ENCODE data around the gene KCNS1. TPM values are rescaled to one million over a fixed set of nuclear protein-coding genes. Genes with fewer than 3 reads are reported as not detected.

KCNS1 gene
- total RNA-seq, 2 donors from 2014 or later: 0.23 to 0.58 TPM

DNA sequence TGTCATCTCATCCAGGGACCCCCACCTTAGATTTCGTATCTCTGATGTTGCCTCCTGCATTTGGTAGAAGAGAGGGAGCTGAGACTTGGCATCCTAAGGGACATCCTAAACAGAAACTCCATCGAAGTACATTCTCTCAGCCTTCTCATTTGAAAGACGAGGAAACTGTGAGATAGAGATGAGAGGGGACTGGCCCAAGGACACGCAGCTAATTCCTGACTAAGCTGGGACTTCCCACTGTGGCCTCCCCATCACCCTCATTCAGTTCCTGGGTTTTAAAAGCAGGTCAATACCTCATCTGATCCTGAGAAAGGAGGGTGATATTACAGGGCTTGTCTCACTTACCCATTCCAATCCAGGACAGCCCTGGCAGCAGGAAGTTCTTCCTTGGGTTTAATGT lies 14.9 kb upstream of the KCNS1 start:
- H3K27me3 Mint-ChIP-seq (ENCODE audit: low read depth): peaks cover 28% of the 10 kb centered on the region
- peaks cover 17% of the 10 kb centered on the region for H3K4me1 Mint-ChIP-seq (ENCODE audit: low read depth)
- ATAC-seq (replicated peaks in 1 of 2) (peak in 1 of 2 donors; percentile 64), DNase-seq (no peak)
- H3K27ac Mint-ChIP-seq: no peak overlapping the region
- H3K4me3 Mint-ChIP-seq: peak overlapping the region in 1 of 2 donors; percentile 18
- H3K9me3 Mint-ChIP-seq: no peaks in the 10 kb centered on the region
- H3K36me3 Mint-ChIP-seq (ENCODE audit: insufficient read depth in 2 of 2): no peaks in the 10 kb centered on the region

DNA sequence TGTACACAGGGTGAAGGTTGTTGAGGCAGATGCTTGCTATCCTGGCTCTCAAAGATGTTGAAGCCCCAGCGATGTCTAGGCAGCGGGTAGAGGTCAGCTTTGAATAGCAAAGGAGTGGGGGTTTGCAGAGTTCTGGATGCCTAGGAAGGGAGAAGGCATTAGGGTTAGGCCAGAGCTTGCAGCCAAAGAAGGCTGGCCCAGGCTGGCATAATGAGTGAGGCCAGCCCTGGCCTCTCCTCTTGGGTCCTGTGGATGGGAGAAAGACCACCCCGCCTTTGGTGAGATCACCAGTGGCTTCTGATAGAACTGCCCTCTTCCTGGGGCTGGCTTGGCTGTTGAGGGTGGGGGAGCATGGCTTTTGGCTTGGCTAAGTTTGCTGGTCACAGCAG lies 14.5 kb upstream of the KCNS1 start:
- no peak for DNase-seq
- Mint-ChIP-seq H3K4me1 (ENCODE audit: low read depth) (peaks cover 17% of the 10 kb centered on the region), H3K4me3 (peak overlapping the region in 1 of 2 donors; percentile 23), H3K36me3 (ENCODE audit: insufficient read depth in 2 of 2) (no peaks in the 10 kb centered on the region), H3K27ac (no peak overlapping the region), H3K27me3 (ENCODE audit: low read depth) (peaks cover 26% of the 10 kb centered on the region), H3K9me3 (no peaks in the 10 kb centered on the region)
- ATAC-seq (replicated peaks in 1 of 2): peak; percentile 6 to 12

DNA sequence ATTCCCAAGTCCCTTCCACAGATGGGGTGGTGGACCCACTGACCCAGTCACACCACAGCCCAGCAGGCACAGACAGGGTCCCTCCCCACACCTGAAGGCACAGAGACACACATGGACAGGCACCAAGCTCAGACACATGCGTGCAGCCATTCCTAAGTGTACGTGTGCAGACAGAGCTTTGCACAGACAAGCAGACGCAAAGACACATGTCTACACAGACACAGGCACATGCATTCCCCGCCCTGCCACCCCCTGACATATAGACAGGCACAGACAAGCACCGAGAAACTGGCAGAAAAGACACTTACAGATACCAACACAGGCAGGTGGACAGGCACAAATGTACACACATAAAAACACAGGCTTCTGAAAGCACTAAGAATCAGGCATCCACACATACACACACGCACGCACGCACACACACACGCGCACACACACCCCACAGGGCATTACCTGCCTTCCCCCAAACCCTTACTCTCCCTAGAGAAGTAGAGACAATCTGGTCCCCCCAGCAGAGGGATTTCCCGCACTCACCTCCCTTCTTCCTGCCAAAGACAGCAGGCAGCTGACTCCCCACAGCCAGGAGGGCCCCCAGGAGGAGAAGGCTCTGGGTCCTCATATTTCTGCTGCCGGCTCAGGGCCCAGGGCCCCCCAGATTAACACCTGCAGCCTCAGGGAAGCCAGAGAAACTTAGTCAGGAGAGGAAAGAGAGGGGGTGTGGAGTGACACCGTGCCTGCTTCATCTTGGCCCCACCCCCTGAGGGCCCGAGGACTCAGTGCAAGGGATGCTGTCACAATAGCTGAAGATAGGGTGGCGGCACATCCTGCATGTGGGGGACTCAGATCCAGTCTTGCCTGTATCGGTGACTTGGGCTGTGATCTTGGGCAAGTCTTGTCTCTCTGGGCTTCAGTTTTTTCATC lies 13.8 kb upstream of the KCNS1 start, which contains the start of gene WFDC5:
TSS of gene WFDC5 (minus strand) at position 710 of the 921 bp plus-strand sequence. CDS start at position 619, 91 bp downstream.
- ATAC-seq (replicated peaks in 1 of 2) (peak; percentile 69 to 82), DNase-seq (peak in 1 of 2 donors; percentile 34)
- Mint-ChIP-seq H3K27ac (no peak within 1 kb of the TSS), H3K9me3 (no peaks in the 10 kb centered on the region), H3K27me3 (ENCODE audit: low read depth) (peaks cover 21% of the 10 kb centered on the region), H3K36me3 (ENCODE audit: insufficient read depth in 2 of 2) (no peaks in the 10 kb centered on the region), H3K4me1 (ENCODE audit: low read depth) (peaks cover 17% of the 10 kb centered on the region), H3K4me3 (peak within 1 kb of the TSS; percentile 18 to 23)

DNA sequence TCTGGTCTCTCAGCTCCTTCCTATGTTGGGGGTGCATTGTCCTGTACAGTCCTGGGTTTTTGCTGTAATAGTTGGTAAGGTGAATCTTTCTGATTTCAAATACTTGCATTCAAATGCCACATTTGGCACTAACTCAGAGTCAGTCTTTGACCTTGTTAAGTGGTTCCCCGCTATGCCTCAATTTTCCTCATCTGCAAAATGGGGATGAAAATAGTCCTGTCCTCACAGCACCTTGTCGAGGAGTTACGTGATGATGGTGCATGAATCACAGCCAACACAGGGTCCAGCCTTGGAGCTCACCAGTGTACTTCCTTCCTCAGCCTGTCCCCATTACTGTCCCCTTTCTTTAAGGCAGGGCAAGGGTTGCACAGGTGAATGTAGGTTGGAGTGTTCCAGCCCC lies 12.9 kb upstream of the KCNS1 start:
- peaks cover 21% of the 10 kb centered on the region for H3K27me3 Mint-ChIP-seq (ENCODE audit: low read depth)
- H3K36me3 Mint-ChIP-seq (ENCODE audit: insufficient read depth in 2 of 2): no peaks in the 10 kb centered on the region
- H3K4me3 Mint-ChIP-seq: no peak overlapping the region
- no peak for ATAC-seq (replicated peaks in 1 of 2)
- no peak for DNase-seq
- peaks cover 17% of the 10 kb centered on the region for H3K4me1 Mint-ChIP-seq (ENCODE audit: low read depth)
- no peaks in the 10 kb centered on the region for H3K9me3 Mint-ChIP-seq
- no peak overlapping the region for H3K27ac Mint-ChIP-seq

DNA sequence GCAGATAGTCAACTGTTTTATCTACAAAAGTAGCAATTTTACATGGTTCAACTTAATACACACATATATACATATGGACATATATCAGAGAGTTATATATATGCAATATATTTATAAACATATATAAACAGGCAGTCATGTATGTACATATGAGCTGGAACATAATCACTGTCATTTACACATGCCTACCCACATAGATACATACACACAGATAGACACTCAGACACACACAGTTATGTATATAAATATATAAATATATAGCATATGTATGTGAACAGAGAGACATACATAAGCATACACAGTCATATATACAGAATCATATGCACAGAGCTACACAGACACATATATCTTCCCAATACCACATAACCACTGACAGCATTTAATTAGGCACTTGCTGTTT lies 11.8 kb upstream of the KCNS1 start:
- no peaks in the 10 kb centered on the region for H3K9me3 Mint-ChIP-seq

DNA sequence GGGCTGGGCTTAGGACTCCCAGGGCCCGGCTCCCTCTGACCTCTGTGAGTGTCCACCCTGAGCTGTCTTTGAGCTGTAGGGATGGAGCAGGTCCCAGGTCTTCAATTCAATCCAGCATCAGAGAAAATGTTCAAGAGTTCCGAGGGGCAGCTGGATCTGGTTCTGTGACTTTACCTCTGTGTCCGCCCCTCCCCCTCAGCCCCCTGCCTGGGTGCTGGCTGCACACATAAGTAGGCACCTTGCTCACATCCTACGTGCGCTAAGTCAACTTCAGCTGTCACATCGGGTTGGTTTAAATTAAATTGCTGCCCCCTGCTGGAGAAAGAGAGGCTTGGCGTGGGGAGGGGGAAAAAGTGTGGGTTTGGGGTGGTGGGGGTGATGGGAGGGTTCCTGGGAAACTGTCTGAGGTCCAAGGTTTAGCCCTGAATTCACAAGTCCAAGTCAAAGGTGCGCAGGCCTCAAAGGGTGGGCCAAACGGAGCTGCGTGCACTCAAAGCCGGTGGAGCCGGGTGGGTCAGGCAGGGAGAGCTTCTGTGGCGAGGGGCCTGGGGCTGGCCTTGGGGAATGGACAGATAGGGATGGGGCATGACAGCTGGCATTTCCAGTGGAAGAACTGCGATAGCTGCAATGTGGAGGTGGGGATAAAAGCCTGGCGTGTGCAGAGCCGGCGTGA lies 11.0 kb upstream of the KCNS1 start:
- Mint-ChIP-seq H3K27me3 (ENCODE audit: low read depth) (peaks cover 16% of the 10 kb centered on the region), H3K9me3 (no peaks in the 10 kb centered on the region), H3K36me3 (ENCODE audit: insufficient read depth in 2 of 2) (no peaks in the 10 kb centered on the region), H3K4me1 (ENCODE audit: low read depth) (peaks cover 17% of the 10 kb centered on the region), H3K4me3 (no peak overlapping the region), H3K27ac (no peak overlapping the region)
- DNase-seq (peak in 1 of 2 donors; percentile 34), ATAC-seq (replicated peaks in 1 of 2) (peak; percentile 24 to 40)

More for the DNA sequence above, 11.8 kb upstream of the KCNS1 start:
- no peaks in the 10 kb centered on the region for H3K36me3 Mint-ChIP-seq (ENCODE audit: insufficient read depth in 2 of 2)
- ATAC-seq (replicated peaks in 1 of 2) (no peak), DNase-seq (no peak)
- peaks cover 18% of the 10 kb centered on the region for H3K27me3 Mint-ChIP-seq (ENCODE audit: low read depth)
- no peak overlapping the region for H3K27ac Mint-ChIP-seq
- peaks cover 17% of the 10 kb centered on the region for H3K4me1 Mint-ChIP-seq (ENCODE audit: low read depth)
- H3K4me3 Mint-ChIP-seq: no peak overlapping the region

DNA sequence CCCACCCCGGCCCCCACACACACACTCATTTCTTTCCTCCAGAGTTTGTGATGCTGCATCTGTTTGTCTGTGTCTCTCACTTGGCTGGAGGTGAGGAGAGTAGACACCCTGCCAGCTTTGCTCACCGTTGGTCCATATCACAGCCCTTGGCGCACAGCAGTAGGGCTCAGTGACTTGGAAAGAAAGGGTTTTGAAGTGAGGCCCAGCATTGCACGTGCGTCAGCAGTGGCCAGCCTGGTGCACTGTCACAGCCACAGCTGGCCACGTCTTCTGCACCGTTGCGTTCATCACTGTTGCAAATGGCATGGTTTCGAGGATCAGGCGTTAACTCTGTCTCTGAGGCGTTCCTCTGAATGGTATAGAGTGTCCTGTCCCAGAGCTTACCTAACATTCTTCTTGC lies 10.4 kb upstream of the KCNS1 start:
- ATAC-seq (replicated peaks in 1 of 2): no peak
- DNase-seq: no peak
- no peak overlapping the region for H3K27ac Mint-ChIP-seq
- H3K4me1 Mint-ChIP-seq (ENCODE audit: low read depth): peaks cover 17% of the 10 kb centered on the region
- no peaks in the 10 kb centered on the region for H3K9me3 Mint-ChIP-seq
- H3K36me3 Mint-ChIP-seq (ENCODE audit: insufficient read depth in 2 of 2): no peaks in the 10 kb centered on the region
- no peak overlapping the region for H3K4me3 Mint-ChIP-seq
- H3K27me3 Mint-ChIP-seq (ENCODE audit: low read depth): peaks cover 22% of the 10 kb centered on the region

DNA sequence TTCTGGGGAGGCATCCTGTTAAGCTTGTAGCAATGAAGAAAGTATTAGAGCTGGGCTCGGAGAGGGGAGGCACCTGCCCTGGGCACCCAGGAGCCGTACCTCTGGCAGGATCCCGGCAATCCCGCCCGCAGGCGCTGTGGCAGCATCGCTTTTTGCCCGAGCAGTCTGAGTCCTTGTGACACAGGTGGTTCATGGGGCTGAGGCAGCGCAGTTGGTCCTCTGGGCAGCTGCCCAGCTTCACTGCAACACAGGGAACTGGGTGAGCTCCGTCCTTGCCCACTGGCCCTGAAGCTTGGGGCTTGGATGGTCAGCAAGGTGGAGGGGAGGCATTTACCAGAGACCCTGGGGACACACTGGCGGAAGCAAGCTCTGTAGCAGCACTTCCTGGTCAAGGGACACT lies 9.4 kb upstream of the KCNS1 start:
- Mint-ChIP-seq H3K4me3 (no peak overlapping the region), H3K4me1 (ENCODE audit: low read depth) (peaks cover 10% of the 10 kb centered on the region), H3K9me3 (no peaks in the 10 kb centered on the region), H3K27me3 (ENCODE audit: low read depth) (peaks cover 22% of the 10 kb centered on the region), H3K27ac (no peak overlapping the region), H3K36me3 (ENCODE audit: insufficient read depth in 2 of 2) (no peaks in the 10 kb centered on the region)
- ATAC-seq (replicated peaks in 1 of 2) (no peak), DNase-seq (no peak)

DNA sequence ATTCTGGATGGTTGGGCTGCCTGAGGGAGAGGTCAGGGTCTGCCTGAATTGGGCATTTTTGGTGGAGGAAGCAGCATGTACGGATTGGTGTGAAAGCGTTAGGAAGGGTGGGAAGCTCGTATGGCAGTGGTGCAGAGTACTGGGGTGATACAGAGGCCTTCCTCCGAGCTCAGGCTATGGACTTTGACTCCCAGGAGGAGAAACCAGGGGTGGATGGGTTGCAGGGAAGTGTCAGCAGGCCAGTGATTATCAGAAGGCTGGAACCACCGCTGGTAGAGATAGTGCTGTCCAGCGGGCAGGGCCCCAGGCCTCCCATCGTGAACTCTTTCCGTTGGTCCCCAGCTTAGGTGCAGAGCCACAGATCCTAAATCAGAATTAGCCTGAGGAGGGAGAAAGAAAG lies 8.7 kb upstream of the KCNS1 start:
- Mint-ChIP-seq H3K9me3 (no peaks in the 10 kb centered on the region), H3K27me3 (ENCODE audit: low read depth) (peaks cover 19% of the 10 kb centered on the region), H3K27ac (no peak overlapping the region), H3K36me3 (ENCODE audit: insufficient read depth in 2 of 2) (no peaks in the 10 kb centered on the region), H3K4me3 (no peak overlapping the region), H3K4me1 (ENCODE audit: low read depth) (peaks cover 4% of the 10 kb centered on the region)
- DNase-seq (no peak), ATAC-seq (replicated peaks in 1 of 2) (no peak)

DNA sequence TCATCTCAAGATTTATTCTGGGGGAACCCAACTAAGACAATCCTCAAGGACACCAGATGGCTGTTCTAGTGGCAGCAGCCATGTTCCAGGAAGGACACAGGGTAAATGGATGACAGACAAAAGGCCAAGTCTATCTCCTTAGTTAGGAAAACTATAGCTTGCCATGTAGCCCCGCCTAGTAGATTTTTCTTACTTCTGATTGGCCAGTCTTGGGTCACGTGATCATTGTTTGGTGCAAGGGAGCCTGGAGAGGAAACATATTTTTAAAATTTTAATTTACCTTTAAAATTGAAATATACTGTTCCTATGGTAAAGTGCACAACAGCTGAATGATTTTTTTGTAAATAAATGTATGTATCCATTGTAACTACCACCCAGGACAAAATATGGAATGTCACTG lies 4.4 kb upstream of the KCNS1 start:
- peaks cover 6% of the 10 kb centered on the region for H3K4me1 Mint-ChIP-seq (ENCODE audit: low read depth)

DNA sequence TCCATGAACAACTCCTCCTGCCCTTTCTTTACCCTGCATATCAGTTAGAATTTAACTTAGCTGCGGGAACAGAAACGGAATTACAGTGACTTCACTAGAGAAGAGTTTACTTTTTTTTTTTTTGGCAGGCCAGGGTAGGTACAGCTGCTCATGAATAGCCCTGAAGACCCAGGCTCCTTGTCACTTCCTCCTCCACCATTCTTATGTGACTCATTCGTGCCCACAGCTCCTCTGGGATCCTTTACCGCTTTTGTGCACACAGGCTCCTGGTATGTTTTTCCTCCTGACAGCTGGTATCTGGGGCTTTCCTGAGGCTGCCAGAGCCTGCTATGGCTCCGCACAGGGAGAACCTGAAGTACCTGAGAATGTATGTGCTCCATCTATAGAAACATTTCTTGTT lies 3.9 kb upstream of the KCNS1 start:
- no peaks in the 10 kb centered on the region for H3K9me3 Mint-ChIP-seq
- H3K4me3 Mint-ChIP-seq: no peak overlapping the region
- H3K27me3 Mint-ChIP-seq (ENCODE audit: low read depth): peaks cover 41% of the 10 kb centered on the region
- ATAC-seq (replicated peaks in 1 of 2) (no peak), DNase-seq (no peak)
- H3K27ac Mint-ChIP-seq: no peak overlapping the region
- H3K36me3 Mint-ChIP-seq (ENCODE audit: insufficient read depth in 2 of 2): no peaks in the 10 kb centered on the region
- H3K4me1 Mint-ChIP-seq (ENCODE audit: low read depth): peaks cover 6% of the 10 kb centered on the region

More for the DNA sequence above, 4.4 kb upstream of the KCNS1 start:
- no peak for ATAC-seq (replicated peaks in 1 of 2)
- Mint-ChIP-seq H3K4me3 (no peak overlapping the region), H3K36me3 (ENCODE audit: insufficient read depth in 2 of 2) (no peaks in the 10 kb centered on the region), H3K9me3 (no peaks in the 10 kb centered on the region), H3K27me3 (ENCODE audit: low read depth) (peaks cover 36% of the 10 kb centered on the region), H3K27ac (no peak overlapping the region)
- DNase-seq: no peak

DNA sequence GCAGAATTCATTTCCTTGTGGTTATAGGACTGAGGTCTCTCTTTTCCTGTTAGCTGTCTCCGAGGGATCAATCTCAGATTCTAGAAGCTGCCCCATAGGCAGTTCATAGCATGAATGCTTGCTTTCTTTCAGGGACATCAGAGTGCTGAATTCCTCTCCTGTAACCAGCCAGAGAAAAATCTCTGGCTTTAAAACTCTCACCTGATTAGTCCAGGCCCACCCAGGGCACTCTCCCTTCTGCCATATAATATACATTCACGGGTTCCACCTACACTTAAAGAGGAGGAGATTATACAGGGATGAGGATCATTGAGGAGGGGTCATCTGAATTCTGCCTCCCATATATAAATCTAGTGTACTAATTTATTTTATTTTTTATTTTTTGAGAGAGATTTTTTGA lies 2.1 kb upstream of the KCNS1 start:
- no peak for DNase-seq
- no peaks in the 10 kb centered on the region for H3K36me3 Mint-ChIP-seq (ENCODE audit: insufficient read depth in 2 of 2)
- H3K27ac Mint-ChIP-seq: peak overlapping the region; percentile 18
- no peaks in the 10 kb centered on the region for H3K9me3 Mint-ChIP-seq
- ATAC-seq (replicated peaks in 1 of 2): no peak
- no peak overlapping the region for H3K4me3 Mint-ChIP-seq
- peaks cover 6% of the 10 kb centered on the region for H3K4me1 Mint-ChIP-seq (ENCODE audit: low read depth)
- peaks cover 55% of the 10 kb centered on the region for H3K27me3 Mint-ChIP-seq (ENCODE audit: low read depth)

DNA sequence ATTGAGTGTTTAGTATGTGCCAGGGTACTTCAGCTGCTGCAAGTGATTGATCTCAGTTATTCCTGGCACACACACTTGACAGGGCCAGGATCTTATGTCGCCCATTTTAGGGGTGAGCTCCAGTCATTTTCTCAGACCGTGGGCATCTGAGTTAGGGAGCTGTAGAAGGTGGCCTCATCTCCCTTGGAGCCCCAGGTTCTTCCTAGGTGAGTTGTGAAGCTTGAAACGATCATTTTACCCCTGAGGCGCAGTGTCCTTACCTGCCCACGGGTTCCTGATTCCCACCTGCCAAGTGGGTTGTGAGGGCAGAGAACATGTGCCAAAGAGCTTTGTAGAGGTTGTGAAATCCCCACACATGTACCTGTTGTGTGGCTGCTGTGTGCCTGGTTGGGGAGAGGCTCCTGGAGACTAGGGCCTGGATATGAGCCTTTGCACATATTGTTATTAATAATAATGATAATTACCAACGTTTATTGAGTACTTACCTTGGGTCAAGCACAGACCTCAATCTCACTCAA lies 465 bp upstream of the KCNS1 start:
- H3K27ac Mint-ChIP-seq: no peak overlapping the region
- DNase-seq (no peak), ATAC-seq (replicated peaks in 1 of 2) (no peak)
- H3K4me3 Mint-ChIP-seq: peak overlapping the region; percentile 68 to 74
- H3K27me3 Mint-ChIP-seq (ENCODE audit: low read depth): peaks cover 62% of the 10 kb centered on the region
- H3K4me1 Mint-ChIP-seq (ENCODE audit: low read depth): peaks cover 15% of the 10 kb centered on the region
- no peaks in the 10 kb centered on the region for H3K9me3 Mint-ChIP-seq
- H3K36me3 Mint-ChIP-seq (ENCODE audit: insufficient read depth in 2 of 2): no peaks in the 10 kb centered on the region
